NCI-H2029 treated with DMSO at 0.1 percent for 48 hours (cell line): ENCODE results near the gene PAN2.
"Not testable (repeated sequence)": the region's sequence is repeated elsewhere in the genome, so short reads cannot be mapped to it uniquely, and the experiment has no call there.

Experiments
- DNase-seq: peaks from one replicate; lab custom pipeline; 2025; lab: John Stamatoyannopoulos, UW

PAN2 gene

GRCh38 chr12:56333679-56334489 is at the start of gene PAN2:
PAN2 (minus strand) TSS chr12:56334000; CDS start chr12:56333094, 906 bp downstream.
- peak; percentile 91 for DNase-seq

- DNase-seq, result no peak
These were observed 48.8 kb upstream of the PAN2 start for GRCh38 chr12:56382611-56383010.

DNA sequence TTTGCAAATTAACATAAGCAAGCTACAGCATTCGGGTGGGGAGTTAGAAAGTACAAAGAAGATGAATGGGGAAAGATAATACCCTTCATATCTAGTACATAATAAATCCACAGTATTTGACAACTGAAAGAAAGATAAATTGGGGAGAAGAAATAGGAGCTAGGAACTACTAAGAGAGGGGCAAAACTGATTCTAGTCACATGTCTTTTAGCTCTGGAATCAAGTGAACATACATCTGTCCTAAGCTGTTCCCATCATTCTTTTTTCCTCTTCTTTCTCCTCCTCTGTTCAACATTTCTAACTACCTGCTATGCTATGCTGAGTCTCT is 44.2 kb upstream of the PAN2 start:
- no peak for DNase-seq

DNA sequence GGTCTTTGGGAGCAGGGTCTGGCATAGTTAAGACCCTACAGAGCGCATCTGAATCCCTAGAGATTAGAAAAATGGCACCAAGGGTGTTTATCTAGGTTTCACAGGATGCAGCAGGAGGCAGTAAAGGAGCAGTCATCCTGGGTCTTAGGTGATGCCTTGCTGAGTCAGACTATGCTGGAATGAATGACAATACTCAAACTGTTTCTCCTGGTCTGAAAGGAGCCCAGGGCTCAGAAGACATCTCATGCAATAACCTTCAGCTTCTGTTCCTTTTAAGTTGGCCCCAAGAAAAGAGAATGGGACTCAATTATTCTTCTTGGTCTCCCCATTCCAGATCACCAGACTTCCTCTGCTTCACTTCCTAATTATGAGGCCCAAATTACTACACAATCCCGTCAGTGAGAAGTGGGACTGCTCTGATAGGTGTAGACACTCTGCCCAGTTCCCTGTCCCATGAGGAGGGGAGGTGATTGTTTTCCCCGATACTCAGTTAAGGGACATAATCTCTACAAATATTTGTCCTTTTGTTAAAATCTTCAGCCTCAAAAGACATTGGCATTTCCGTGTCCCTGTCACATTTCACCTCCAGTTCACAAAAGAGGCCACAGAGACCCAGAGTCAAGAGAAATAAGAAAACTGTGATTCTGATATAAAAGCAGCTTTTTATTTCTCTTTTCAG is 43.6 kb upstream of the PAN2 start:
- DNase-seq, result no peak

- DNase-seq, result no peak
These were observed 42.0 kb upstream of the PAN2 start for GRCh38 chr12:56375598-56376434.

GRCh38 chr12:56374726-56375597 is 41.2 kb upstream of the PAN2 start:
- no peak for DNase-seq

- no peak for DNase-seq
These were observed 39.7 kb upstream of the PAN2 start for GRCh38 chr12:56373515-56373914.

- no peak for DNase-seq
These were observed 33.1 kb upstream of the PAN2 start for GRCh38 chr12:56366948-56367347.

GRCh38 chr12:56362130-56363059 is 28.6 kb upstream of the PAN2 start, which contains the start of gene APOF:
APOF (minus strand) TSS chr12:56362857; CDS start chr12:56362745, 112 bp downstream.
- DNase-seq, result peak; percentile 26

DNA sequence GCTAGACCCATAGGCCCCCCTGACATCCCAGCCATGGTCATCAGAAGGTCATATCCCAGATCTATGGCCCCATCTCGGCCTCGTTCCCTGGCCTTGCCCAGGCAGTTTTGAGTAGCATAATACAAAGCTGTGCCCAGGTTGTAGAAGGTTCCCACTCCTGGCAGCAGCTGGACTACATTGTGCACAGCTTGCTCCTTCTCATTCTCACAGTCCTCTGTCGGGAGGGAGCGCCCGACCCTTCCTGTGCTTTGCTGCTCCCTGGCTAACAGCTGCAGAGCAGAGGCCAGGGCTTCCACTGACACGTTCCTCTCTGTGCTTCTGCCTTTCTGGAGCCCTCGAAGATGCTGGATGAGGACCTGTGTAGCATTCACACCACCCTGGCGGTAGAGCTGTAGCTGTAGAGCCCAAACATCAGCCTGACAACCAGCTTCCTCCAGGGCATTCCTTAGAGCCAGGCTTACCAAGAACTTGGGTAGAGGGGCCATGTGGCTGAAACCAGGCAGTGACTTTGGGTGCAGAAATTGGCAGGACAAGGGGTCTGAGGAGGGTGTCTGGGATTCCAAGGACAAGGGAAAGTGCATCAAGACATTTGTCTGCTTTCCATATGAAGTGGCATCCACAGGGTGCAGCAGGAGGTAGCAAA is 27.8 kb upstream of the PAN2 start:
- no peak for DNase-seq

DNA sequence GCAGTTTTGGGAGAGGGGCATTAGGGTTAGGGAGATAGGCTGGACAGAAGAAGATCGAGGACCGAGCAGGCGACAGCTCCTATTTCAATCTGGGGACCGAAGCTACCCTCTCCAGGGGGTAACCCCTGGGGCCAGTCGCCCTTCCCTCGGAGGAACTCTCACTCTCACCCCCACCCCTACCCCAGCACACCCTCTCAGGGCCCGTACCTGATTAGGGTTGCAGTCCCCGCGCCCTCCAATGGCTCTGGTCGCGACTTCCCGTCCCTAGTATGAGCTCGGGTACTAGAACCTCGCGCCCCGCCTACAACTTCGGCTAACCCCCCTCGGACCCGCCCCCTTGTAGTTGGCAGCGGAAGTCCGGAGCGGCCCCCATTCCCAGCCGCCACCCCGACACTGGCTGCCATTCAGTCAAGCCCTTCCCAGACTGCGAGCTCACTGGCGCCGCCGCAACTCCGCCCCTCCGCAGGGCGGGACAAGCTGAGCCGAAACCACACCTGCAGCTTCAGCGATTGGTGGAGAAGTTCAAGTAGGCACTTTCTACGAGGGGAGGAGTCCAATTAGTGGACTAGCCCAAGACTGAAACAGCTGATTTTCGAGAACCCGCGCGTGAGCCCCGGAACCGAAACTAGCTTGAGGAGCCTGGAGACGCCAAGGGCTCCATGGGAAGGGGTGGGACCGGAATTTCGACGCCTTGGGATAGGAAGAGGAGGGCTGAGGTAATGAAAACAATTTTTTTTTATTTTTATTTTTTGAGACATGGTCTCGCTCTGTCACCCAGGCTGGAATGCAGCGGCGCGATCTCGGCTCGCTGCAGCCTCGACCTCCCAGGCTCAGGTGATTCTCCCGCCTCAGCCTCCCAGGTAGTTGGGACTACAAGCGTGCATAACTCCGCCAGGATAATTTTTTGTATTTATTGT is 26.3 kb upstream of the PAN2 start, which contains the start of gene STAT2:
Gene STAT2, minus strand, starts transcription at position 257 of the 917 bp plus-strand sequence. CDS start 3,536 bp downstream, outside the sequence.
- peak; percentile 94 for DNase-seq

DNA sequence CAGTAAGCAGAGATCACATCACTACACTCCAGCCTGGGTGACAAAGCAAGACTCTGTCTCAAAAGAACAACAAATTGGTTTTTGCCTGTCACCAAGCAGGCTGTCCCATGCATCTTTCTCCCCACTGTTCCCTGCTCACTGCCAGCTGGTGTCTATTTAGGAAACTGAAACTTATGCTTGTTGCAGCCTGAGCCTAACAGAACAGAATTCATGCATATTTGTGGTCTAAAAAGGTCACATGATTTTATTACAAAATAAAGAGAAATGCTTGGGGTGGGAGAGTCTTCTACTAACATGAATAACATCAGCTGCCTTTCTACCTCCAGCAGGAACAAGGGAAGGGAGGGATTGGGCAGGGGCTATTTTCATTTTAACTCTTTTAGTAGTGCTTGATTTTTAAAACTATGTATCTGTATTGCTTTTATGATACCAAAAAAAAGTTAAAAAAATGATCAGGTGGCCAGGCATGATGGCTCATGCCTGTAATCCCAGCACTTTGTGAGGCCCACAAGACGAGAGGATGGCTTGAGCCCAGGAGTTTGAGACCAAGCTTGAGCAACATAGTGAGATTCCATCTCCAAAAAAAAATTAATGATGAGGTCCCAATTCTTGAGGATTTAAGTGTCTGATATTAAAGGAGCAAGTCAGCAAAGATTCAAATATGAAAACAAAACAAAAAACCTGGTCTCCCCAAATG is 25.2 kb upstream of the PAN2 start:
- DNase-seq, result no peak

- DNase-seq, result no peak
These were observed 17.5 kb upstream of the PAN2 start for GRCh38 chr12:56351325-56351724.

DNA sequence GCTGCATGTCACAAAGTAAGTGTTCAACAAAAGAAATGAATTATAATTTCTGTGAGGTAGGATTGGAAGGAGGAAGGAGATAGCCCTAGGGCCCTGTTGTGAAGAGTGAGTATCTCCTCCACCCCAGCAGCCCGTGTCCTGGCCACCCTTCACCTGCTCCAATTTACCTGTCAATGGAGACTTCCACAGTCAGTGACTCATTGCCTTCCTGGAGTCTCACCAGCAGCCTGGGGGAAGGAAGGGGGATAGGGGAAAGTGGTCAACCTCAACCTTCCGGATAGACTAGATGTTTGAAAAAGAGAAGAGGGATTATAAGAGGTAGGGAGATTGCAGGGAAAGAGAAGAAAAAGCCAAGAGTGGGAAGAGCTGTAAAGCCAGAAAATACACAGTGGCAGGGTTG is 16.9 kb upstream of the PAN2 start:
- no peak for DNase-seq

DNA sequence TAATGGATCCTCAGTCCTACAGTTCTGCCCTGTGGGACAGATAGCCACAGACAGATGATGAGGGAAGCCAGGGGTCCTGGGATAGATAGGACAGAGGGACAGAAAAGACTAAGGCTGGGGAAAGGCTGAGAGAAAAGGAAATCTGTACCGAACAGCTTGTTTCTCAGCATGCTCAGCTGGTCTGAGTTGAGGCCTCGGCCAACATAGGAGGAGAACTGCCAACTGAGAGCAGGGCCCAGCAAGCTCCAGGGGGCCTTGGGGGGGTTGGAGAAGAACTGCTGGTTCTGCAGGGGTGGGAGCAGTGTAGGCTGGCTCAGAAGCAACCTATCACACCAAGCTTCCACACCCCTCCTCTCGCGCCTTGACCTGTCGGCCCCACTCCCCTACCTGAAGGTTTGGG is 15.0 kb upstream of the PAN2 start:
- DNase-seq, result no peak

DNA sequence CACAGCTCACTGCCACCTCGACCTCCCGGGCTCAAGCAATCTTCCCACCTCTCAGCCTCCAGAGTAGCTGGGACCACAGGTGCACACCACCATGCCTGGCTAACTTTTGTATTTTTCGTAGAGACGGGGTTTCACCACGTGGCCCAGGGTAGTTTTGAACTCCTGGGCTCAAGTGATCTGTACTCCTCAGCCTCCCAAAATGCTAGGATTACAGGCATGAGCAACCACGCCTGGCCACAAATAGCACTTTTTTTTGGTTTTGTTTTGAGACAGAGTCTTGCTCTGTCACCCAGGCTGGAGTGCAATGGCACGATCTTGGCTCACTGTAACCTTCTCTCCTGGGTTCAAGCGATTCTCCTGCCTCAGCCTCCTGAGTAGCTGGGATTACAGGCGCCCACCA is 13.5 kb upstream of the PAN2 start:
- not testable (repeated sequence) for DNase-seq

DNA sequence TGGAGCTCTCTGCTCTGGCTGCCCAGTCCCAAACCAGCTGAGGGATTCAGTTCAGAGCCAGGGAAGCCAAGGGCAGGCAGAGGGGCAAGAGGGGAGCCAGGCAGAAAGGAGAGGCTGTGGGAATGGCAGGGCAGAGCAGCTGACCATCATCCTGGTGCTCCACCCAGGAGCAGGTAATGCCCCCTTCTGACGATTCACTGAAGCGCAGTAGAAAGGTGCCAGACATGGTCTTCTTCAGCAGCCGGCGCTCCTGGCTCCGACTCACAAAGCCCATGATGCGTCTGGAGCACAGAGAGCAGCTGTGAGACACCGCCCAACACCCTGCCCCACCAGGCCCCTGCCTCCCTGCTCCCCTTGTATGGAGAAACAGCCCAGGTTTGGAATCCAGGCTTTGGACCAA is 12.9 kb upstream of the PAN2 start:
- DNase-seq, result no peak

DNA sequence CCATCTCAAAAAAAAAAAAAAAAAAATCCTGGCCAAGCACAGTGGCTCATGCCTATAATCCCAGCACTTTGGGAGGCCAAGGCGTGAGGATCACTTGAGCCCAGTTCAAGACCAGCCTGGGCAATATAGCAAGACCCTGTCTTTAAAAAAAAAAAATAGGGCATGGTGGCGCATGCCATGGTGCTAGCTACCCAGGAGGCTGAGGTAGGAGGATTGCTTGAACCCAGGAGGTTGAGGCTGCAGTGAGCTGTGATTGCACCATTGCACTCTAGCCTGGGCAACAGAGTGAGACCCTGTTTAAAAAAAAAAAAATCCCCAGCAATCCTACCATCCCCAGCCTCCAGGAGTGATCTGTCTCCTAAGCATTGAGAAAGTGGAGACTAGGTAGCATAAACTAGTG is 8.5 kb upstream of the PAN2 start:
- DNase-seq, result not testable (repeated sequence)
